Spleen (tissue), 11 donors: ENCODE measurements around the gene FIZ1. TPM values are rescaled to one million over a fixed set of nuclear protein-coding genes. Genes with fewer than 3 reads are reported as not detected.

Source experiments
- DNase-seq: peaks from one replicate; pipeline ENCODE4 v3.0.0-alpha.2; 2020
- H3K27ac ChIP-seq, 8 donors: fragments of 200-600 bp; sonication (generic) in 7 of 8; 1 replicate in 4 of 8; 2 replicates in 4 of 8; pipeline versions ENCODE4 v1.5.0 to v1.8.0; 2016 to 2021; ENCODE audit warnings: inconsistent platforms in 4 of 8, mild to moderate bottlenecking in 4 of 8, moderate library complexity in 1 of 8
- H3K27me3 ChIP-seq, 7 donors: fragments of 200-600 bp; sonication (generic) in 6 of 7; replicated peaks in 1 of 7; 1 replicate in 4 of 7; 2 replicates in 3 of 7; pipeline versions ENCODE4 v1.5.0 to v1.8.0; 2016 to 2021; ENCODE audit warnings: inconsistent platforms in 3 of 7, mild to moderate bottlenecking in 1 of 7
- H3K36me3 ChIP-seq, 6 donors: fragments of 200-600 bp; sonication (generic) in 5 of 6; 1 replicate in 4 of 6; 2 replicates in 2 of 6; pipeline versions ENCODE4 v1.5.0 to v1.8.0; 2016 to 2021; ENCODE audit warnings: inconsistent platforms in 2 of 6
- H3K4me1 ChIP-seq, 6 donors: fragments of 200-600 bp; sonication (generic) in 5 of 6; 1 replicate in 3 of 6; 2 replicates in 3 of 6; pipeline versions ENCODE4 v1.5.0 to v1.8.0; 2016 to 2021; ENCODE audit warnings: inconsistent platforms in 3 of 6
- H3K4me3 ChIP-seq, 8 donors: fragments of 200-600 bp; sonication (generic) in 7 of 8; 1 replicate in 4 of 8; 2 replicates in 4 of 8; pipeline versions ENCODE4 v1.5.0 to v1.8.0; 2016 to 2021; ENCODE audit warnings: inconsistent platforms in 4 of 8, mild to moderate bottlenecking in 4 of 8, moderate library complexity in 2 of 8
- H3K9me3 ChIP-seq, 8 donors: fragments of 200-600 bp; sonication (generic) in 7 of 8; 1 replicate in 4 of 8; 2 replicates in 4 of 8; pipeline versions ENCODE4 v1.5.0 to v1.8.0; 2016 to 2021; ENCODE audit warnings: inconsistent platforms in 4 of 8
- CTCF ChIP-seq, 11 experiments: fragments of 200-600 bp in 7 of 11; fragments of 450-650 bp in 4 of 11; sonication (generic) in 4 of 11; IDR thresholded peaks in 8 of 11; conservative IDR thresholded peaks in 3 of 11; 1 replicate in 7 of 11; 2 replicates in 4 of 11; pipeline versions ENCODE4 v1.4.0 to v1.8.0; 2016 to 2021; ENCODE audit warnings: antibody characterized with exemption in 11 of 11, inconsistent platforms in 4 of 11, mild to moderate bottlenecking in 1 of 11
- POLR2A ChIP-seq, 3 donors: fragments of 450-650 bp; IDR thresholded peaks; one replicate each; pipeline ENCODE4 v1.5.1; 2017; ENCODE audit warnings: antibody characterized with exemption in 3 of 3, mild to moderate bottlenecking in 1 of 3
- POLR2AphosphoS5 ChIP-seq, 3 donors: sonication (generic); formaldehyde crosslinking; IDR thresholded peaks; one replicate each; pipeline ENCODE4 v1.5.1; 2017; ENCODE audit warnings: antibody characterized with exemption in 3 of 3
- WGBS, 5 donors: extraction: QIAGEN DNeasy Blood & Tissue Kit in 3 of 5; methylation state at CpG; one replicate each; pipeline versions ENCODE4 v1.1.5 to v1.1.7; 2013 to 2018; 5-methylcytosine and 5-hydroxymethylcytosine counted together
- intact Hi-C: fragments of 100-400 bp; cut with DNase I; formaldehyde crosslinking; loops from one replicate; pipeline ENCODE4 v1.15.0; 2023; ENCODE audit warnings: low total_unique reads
- polyA plus RNA-seq, 3 donors: library from polyadenylated mRNA; stranded (reverse); fragments of 200-250 nt; gene quantifications; one replicate each; pipeline ENCODE4 v1.2.1, GENCODE V29; 2013
- total RNA-seq, 7 donors: library from RNA; depleted of rRNA in 3 of 7; stranded (reverse); fragments of >200 nt in 3 of 7; fragmentation: NEBNext Ultra II Directional in 4 of 7; extraction: Animal tissue kit (Norgen Biotek cat#: 25700) in 4 of 7; gene quantifications; one replicate each; pipeline versions ENCODE4 v1.1.0 to v1.2.1, GENCODE V29; 2016 to 2021
- donor health status: healthy with polysubstance abuse.
- donor health status: DM: no; HTN: no; CAD: no; lungs with moderate emphysema.
- donor health status: DM: no; HTN: no; CAD: no.
- donor health status: Bipolar disorder and iron deficiency.
- donor health status: healthy.
- donor health status: DM: no; HTN: no; CAD: no.
- donor health status: DM: yes; HTN: yes; CAD: no.

The FIZ1 gene
- total and polyA plus RNA-seq, 10 donors, result 5.1 to 17.3 (median 10.9) TPM

GRCh38 chr19:55554741-55555152 lies 44.6 kb downstream of the FIZ1 start:
- no peaks in the 10 kb centered on the region for H3K9me3 ChIP-seq
- no peaks in the 10 kb centered on the region for H3K36me3 ChIP-seq
- 76 to 90% (median 83%) methylated on average over 8 of the region's 8 CpGs for WGBS, 5 donors
- DNase-seq, result no peak
- H3K27me3 ChIP-seq, result peaks cover 0 to 40% (median 3%) of the 10 kb centered on the region in 7 donors
- intact Hi-C loops, result no loop called here
- no peak overlapping the region for H3K4me3 ChIP-seq
- H3K4me1 ChIP-seq, result no peaks in the 10 kb centered on the region
- no peak overlapping the region for H3K27ac ChIP-seq
- TF ChIP-seq POLR2AphosphoS5 (IDR thresholded peaks at IDR 0.05) (no peak), CTCF (IDR thresholded peaks at IDR 0.05 in 8 of 11, conservative IDR thresholded peaks at IDR 0.05 in 3 of 11) (no peak), POLR2A (IDR thresholded peaks at IDR 0.05) (no peak)

GRCh38 chr19:55554302-55554701 lies 45.0 kb downstream of the FIZ1 start:
- no peaks in the 10 kb centered on the region for H3K36me3 ChIP-seq
- peaks cover 0 to 40% (median 4%) of the 10 kb centered on the region in 7 donors for H3K27me3 ChIP-seq
- WGBS, 5 donors, result 87 to 94% (median 90%) methylated on average over 9 of the region's 9 CpGs
- H3K4me3 ChIP-seq, result no peak overlapping the region
- intact Hi-C loops, result no loop called here
- no peak for DNase-seq
- no peaks in the 10 kb centered on the region for H3K9me3 ChIP-seq
- TF ChIP-seq CTCF (IDR thresholded peaks at IDR 0.05 in 8 of 11, conservative IDR thresholded peaks at IDR 0.05 in 3 of 11), result no peak
- H3K4me1 ChIP-seq, result no peaks in the 10 kb centered on the region
- H3K27ac ChIP-seq, result no peak overlapping the region

GRCh38 chr19:55553217-55554182 lies 45.8 kb downstream of the FIZ1 start:
- TF ChIP-seq POLR2AphosphoS5 (IDR thresholded peaks at IDR 0.05) (no peak), CTCF (IDR thresholded peaks at IDR 0.05 in 8 of 11, conservative IDR thresholded peaks at IDR 0.05 in 3 of 11) (no peak), POLR2A (IDR thresholded peaks at IDR 0.05) (no peak)
- Histone ChIP-seq H3K27me3 (peaks cover 0 to 43% (median 4%) of the 10 kb centered on the region in 7 donors), H3K9me3 (no peaks in the 10 kb centered on the region), H3K4me3 (no peak overlapping the region), H3K36me3 (no peaks in the 10 kb centered on the region), H3K27ac (no peak overlapping the region), H3K4me1 (no peaks in the 10 kb centered on the region)
- intact Hi-C loops, result no loop called here
- WGBS, 5 donors, result 66 to 84% (median 75%) methylated on average over 13 of the region's 13 CpGs
- DNase-seq, result no peak

- no peak overlapping the region for H3K4me3 ChIP-seq
- no peak overlapping the region for H3K27ac ChIP-seq
- intact Hi-C loops, result no loop called here
- DNase-seq, result no peak
- no peaks in the 10 kb centered on the region for H3K36me3 ChIP-seq
- H3K27me3 ChIP-seq, result peaks cover 0 to 49% (median 4%) of the 10 kb centered on the region in 7 donors
- 73 to 77% (median 76%) methylated on average over 13 of the region's 13 CpGs for WGBS, 5 donors
- H3K4me1 ChIP-seq, result no peaks in the 10 kb centered on the region
- TF ChIP-seq POLR2A (IDR thresholded peaks at IDR 0.05), result no peak
- no peak for TF ChIP-seq CTCF (IDR thresholded peaks at IDR 0.05 in 8 of 11, conservative IDR thresholded peaks at IDR 0.05 in 3 of 11)
- TF ChIP-seq POLR2AphosphoS5 (IDR thresholded peaks at IDR 0.05), result no peak
- H3K9me3 ChIP-seq, result no peaks in the 10 kb centered on the region
Measured at GRCh38 chr19:55552620-55553019, 46.7 kb downstream of the FIZ1 start.
